Right lobe of liver (tissue), 6 donors: ENCODE results near the gene ARHGEF5. TPM values are rescaled to one million over a fixed set of nuclear protein-coding genes. Genes with fewer than 3 reads are reported as not detected.
"Not testable (repeated sequence)": the region's sequence is repeated elsewhere in the genome, so short reads cannot be mapped to it uniquely, and the experiment has no call there.

Experiments used
- ATAC-seq, 4 donors: fragments of 200-7000 bp; cut with Tn5 transposase; one replicate each; pipeline ENCODE4 v1.9.1; 2020; ENCODE audit warnings: mild to moderate bottlenecking in 4 of 4, moderate library complexity in 4 of 4
- DNase-seq, 3 donors: peaks; one replicate each; pipeline ENCODE4 v3.0.0-alpha.2; 2020
- H3K27ac ChIP-seq, 3 donors: fragments of 200-600 bp; one replicate each; pipeline ENCODE4 v1.8.0; 2022
- H3K27me3 ChIP-seq, 2 donors: fragments of 200-600 bp; one replicate each; pipeline ENCODE4 v1.8.0; 2022
- H3K36me3 ChIP-seq, 4 donors: fragments of 200-600 bp; sonication (generic) in 1 of 4; one replicate each; pipeline versions ENCODE4 v1.5.1 to v1.8.0; 2017 to 2022; ENCODE audit warnings: control low read depth in 1 of 4
- H3K4me1 ChIP-seq, 4 donors: fragments of 200-600 bp; sonication (generic) in 1 of 4; one replicate each; pipeline versions ENCODE4 v1.5.1 to v1.8.0; 2017 to 2022; ENCODE audit warnings: control low read depth in 1 of 4
- H3K4me3 ChIP-seq, 3 donors: fragments of 200-600 bp; one replicate each; pipeline ENCODE4 v1.8.0; 2022
- H3K9me3 ChIP-seq, 4 donors: fragments of 200-600 bp; sonication (generic) in 1 of 4; one replicate each; pipeline versions ENCODE4 v1.5.1 to v1.8.0; 2017 to 2022; ENCODE audit warnings: control low read depth in 1 of 4
- POLR2A ChIP-seq: fragments of 450-650 bp; IDR thresholded peaks from one replicate; pipeline ENCODE4 v1.6.1; 2017; ENCODE audit warnings: antibody characterized with exemption, mild to moderate bottlenecking
- whole genome bisulfite sequencing: methylation state at CpG from one replicate; pipeline ENCODE4 v1.1.6; 2018; ENCODE audit warnings: low coverage, low lambda C conversion rate; ENCODE audit not compliant: insufficient coverage; ENCODE audit errors: missing lambda C conversion rate; 5-methylcytosine and 5-hydroxymethylcytosine counted together
- intact Hi-C, 2 donors: fragments of 100-400 bp; cut with DNase I; formaldehyde crosslinking; loops; one replicate each; pipeline versions ENCODE4 v1.11.2 to v1.14.1; 2022
- total RNA-seq, 6 experiments: library from RNA; depleted of rRNA in 2 of 6; stranded (reverse); fragments of >200 nt in 2 of 6; fragmentation: NEBNext Ultra II Directional in 3 of 6; extraction: Animal tissue kit (Norgen Biotek cat#: 25700) in 3 of 6; gene quantifications; one replicate each; pipeline versions ENCODE4 v1.1.0 to v1.2.4, GENCODE V29; 2016 to 2023
- TF ChIP-seq, protein P1 (sequence below), 4 donors: fragments of 200-600 bp in 3 of 4; fragments of 450-650 bp in 1 of 4; IDR thresholded peaks; one replicate each; pipeline versions ENCODE4 v1.5.1 to v1.8.0; 2016 to 2022; ENCODE audit warnings: antibody characterized with exemption in 4 of 4, mild to moderate bottlenecking in 2 of 4
- donor health status: DM: no; HTN: yes; CAD: no.
- donor health status: DM: no; HTN: no; CAD: no.
- donor health status: DM: no; HTN: no; CAD: no.
- donor health status: DM: no; HTN: yes; CAD: no.
- donor health status: DM: no; HTN: yes; CAD: no.

Gene ARHGEF5
- total RNA-seq, 6 experiments from 2014 or later, result 10.2 to 18.2 (median 15.0) TPM

- Histone ChIP-seq H3K27ac (no peak overlapping the region), H3K36me3 (no peaks in the 10 kb centered on the region), H3K4me3 (no peak overlapping the region), H3K27me3 (no peaks in the 10 kb centered on the region), H3K4me1 (no peaks in the 10 kb centered on the region), H3K9me3 (no peaks in the 10 kb centered on the region)
- no peak for DNase-seq
- no peak for ATAC-seq
- TF ChIP-seq POLR2A, result no peak
- TF ChIP-seq, protein P1, sequence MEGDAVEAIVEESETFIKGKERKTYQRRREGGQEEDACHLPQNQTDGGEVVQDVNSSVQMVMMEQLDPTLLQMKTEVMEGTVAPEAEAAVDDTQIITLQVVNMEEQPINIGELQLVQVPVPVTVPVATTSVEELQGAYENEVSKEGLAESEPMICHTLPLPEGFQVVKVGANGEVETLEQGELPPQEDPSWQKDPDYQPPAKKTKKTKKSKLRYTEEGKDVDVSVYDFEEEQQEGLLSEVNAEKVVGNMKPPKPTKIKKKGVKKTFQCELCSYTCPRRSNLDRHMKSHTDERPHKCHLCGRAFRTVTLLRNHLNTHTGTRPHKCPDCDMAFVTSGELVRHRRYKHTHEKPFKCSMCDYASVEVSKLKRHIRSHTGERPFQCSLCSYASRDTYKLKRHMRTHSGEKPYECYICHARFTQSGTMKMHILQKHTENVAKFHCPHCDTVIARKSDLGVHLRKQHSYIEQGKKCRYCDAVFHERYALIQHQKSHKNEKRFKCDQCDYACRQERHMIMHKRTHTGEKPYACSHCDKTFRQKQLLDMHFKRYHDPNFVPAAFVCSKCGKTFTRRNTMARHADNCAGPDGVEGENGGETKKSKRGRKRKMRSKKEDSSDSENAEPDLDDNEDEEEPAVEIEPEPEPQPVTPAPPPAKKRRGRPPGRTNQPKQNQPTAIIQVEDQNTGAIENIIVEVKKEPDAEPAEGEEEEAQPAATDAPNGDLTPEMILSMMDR (IDR thresholded peaks at IDR 0.05), result no peak
- 58% methylated on average over 3 of the region's 3 CpGs for WGBS
- intact Hi-C loops, result no loop called here
Measured at GRCh38 chr7:144408121-144408520, 52.9 kb downstream of the ARHGEF5 start.

DNA sequence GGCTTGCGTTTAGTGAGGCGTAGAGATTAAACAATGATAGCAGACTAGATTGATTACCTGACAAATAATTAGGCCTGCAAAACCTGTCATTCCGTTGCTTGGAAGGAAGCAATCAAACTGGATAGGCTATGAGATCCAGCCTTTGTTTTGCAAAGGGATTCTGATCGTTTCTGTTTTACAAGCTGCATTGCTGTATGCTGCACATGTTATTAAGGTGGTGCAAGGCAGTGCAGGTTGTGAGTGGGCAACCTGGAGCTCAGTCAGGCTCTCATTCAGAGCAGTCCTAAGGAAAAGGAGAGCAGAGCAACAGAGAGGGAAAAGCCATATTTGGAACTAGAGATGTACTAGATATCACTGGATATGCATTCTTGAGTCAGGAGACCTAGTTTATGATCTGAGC lies 55.2 kb downstream of the ARHGEF5 start:
- Histone ChIP-seq H3K27ac (no peak overlapping the region), H3K9me3 (no peaks in the 10 kb centered on the region), H3K4me1 (no peaks in the 10 kb centered on the region), H3K36me3 (no peaks in the 10 kb centered on the region), H3K4me3 (no peak overlapping the region), H3K27me3 (no peaks in the 10 kb centered on the region)
- intact Hi-C loops, result no loop called here
- TF ChIP-seq POLR2A, result no peak
- TF ChIP-seq, protein P1 (IDR thresholded peaks at IDR 0.05), result no peak
- no peak for ATAC-seq
- no peak for DNase-seq
- WGBS, result 19% methylated on average over 4 of the region's 4 CpGs

- no peaks in the 10 kb centered on the region for H3K36me3 ChIP-seq
- H3K27ac ChIP-seq, result no peak overlapping the region
- intact Hi-C loops, result no loop called here
- no peak for TF ChIP-seq POLR2A
- TF ChIP-seq, protein P1 (IDR thresholded peaks at IDR 0.05), result no peak
- DNase-seq, result no peak
- H3K27me3 ChIP-seq, result no peaks in the 10 kb centered on the region
- no peaks in the 10 kb centered on the region for H3K4me1 ChIP-seq
- H3K9me3 ChIP-seq, result no peaks in the 10 kb centered on the region
- H3K4me3 ChIP-seq, result no peak overlapping the region
- no peak for ATAC-seq
- 63% methylated on average over 3 of the region's 3 CpGs for WGBS
Measured at GRCh38 chr7:144414815-144415214, 59.6 kb downstream of the ARHGEF5 start.

- ATAC-seq, result no peak
- H3K36me3 ChIP-seq, result no peaks in the 10 kb centered on the region
- no peaks in the 10 kb centered on the region for H3K27me3 ChIP-seq
- no peaks in the 10 kb centered on the region for H3K9me3 ChIP-seq
- intact Hi-C loops, result no loop called here
- no peak overlapping the region for H3K4me3 ChIP-seq
- no peak for DNase-seq
- no peak for TF ChIP-seq POLR2A
- TF ChIP-seq, protein P1 (IDR thresholded peaks at IDR 0.05), result no peak
- H3K27ac ChIP-seq, result no peak overlapping the region
- no peaks in the 10 kb centered on the region for H3K4me1 ChIP-seq
Measured at GRCh38 chr7:144415858-144416257, 60.7 kb downstream of the ARHGEF5 start.

- ATAC-seq, result no peak
- intact Hi-C loops, result no loop called here
- H3K27me3 ChIP-seq, result no peaks in the 10 kb centered on the region
Measured at GRCh38 chr7:144416341-144416740, 61.1 kb downstream of the ARHGEF5 start.

DNA sequence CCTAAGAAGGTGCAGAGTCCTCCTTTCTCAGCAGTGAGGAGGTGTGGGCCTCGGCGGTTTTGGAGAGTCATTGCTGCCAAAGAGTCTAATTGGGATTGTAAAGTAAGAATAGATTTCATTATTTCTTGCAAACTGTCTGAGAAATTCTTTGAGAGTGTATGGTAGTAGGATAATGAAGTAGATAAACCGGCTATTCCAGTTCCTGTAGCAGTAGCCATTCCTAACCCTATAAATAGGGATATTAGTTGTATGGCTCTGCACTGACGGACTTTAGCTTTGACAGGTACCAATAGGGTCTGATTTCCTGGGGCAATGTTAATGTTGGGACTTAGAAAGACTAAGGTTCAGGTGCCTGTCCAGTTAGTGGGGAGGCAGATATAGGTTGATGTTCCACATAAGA lies 63.7 kb downstream of the ARHGEF5 start:
- H3K27me3 ChIP-seq, DNase-seq, H3K27ac ChIP-seq, H3K36me3 ChIP-seq, H3K9me3 ChIP-seq, H3K4me1 ChIP-seq, intact Hi-C loops, ATAC-seq, H3K4me3 ChIP-seq: not testable (repeated sequence)
- 77% methylated on average over 4 of the region's 4 CpGs for WGBS

More at GRCh38 chr7:144416341-144416740, 61.1 kb downstream of the ARHGEF5 start:
- no peaks in the 10 kb centered on the region for H3K9me3 ChIP-seq
- no peaks in the 10 kb centered on the region for H3K4me1 ChIP-seq
- no peak for DNase-seq
- no peak overlapping the region for H3K27ac ChIP-seq
- H3K4me3 ChIP-seq, result no peak overlapping the region
- no peaks in the 10 kb centered on the region for H3K36me3 ChIP-seq
- TF ChIP-seq, protein P1 (IDR thresholded peaks at IDR 0.05), result no peak
- TF ChIP-seq POLR2A, result no peak

GRCh38 chr7:144427539-144427938 lies 72.3 kb downstream of the ARHGEF5 start:
- intact Hi-C loops, H3K4me1 ChIP-seq, ATAC-seq: not testable (repeated sequence)

More at GRCh38 chr7:144427539-144427938, 72.3 kb downstream of the ARHGEF5 start:
- WGBS, result 25% methylated on average over 1 of the region's 2 CpGs
- H3K27ac ChIP-seq, H3K36me3 ChIP-seq, H3K4me3 ChIP-seq, DNase-seq, H3K9me3 ChIP-seq, H3K27me3 ChIP-seq: not testable (repeated sequence)
